H1 (cell line): ENCODE data around the gene ENTPD6. TPM values are rescaled to one million over a fixed set of nuclear protein-coding genes. Genes with fewer than 3 reads are reported as not detected.

Experiments
- CTCF ChIA-PET: fragments of 300-600 bp; sonication (Branson Sonifier 250); formaldehyde crosslinking; loops from one replicate; lab custom pipeline; 2021; ENCODE audit not compliant: partially characterized antibody; lab: Charles Lee
- POLR2A ChIA-PET: fragments of 300-600 bp; sonication (Branson Sonifier 250); formaldehyde crosslinking; loops from one replicate; lab custom pipeline; 2021; ENCODE audit warnings: inconsistent platforms; ENCODE audit not compliant: partially characterized antibody; lab: Charles Lee
- DNase-seq, 2 experiments: peaks; one replicate each; pipeline versions ENCODE4 v3.0.0 to v3.0.0-alpha.2; 2010 to 2022; ENCODE audit warnings: low spot score in 2 of 2, low read depth in 1 of 2, mixed read lengths in 1 of 2
- FAIRE-seq: peaks from 2 replicates; lab custom pipeline; 2011; peaks lifted over from hg19 to GRCh38; lab: Jason Lieb, UNC
- H2AFZ ChIP-seq: 2 replicates; pipeline ENCODE4 v1.8.1; 2012; ENCODE audit warnings: low read length, inconsistent platforms
- H2AK5ac ChIP-seq: 2 replicates; pipeline ENCODE4 v1.6.1; 2013; ENCODE audit warnings: low read depth, low read length
- H2BK120ac ChIP-seq: replicated peaks from 2 replicates; pipeline ENCODE3; 2013; ENCODE audit warnings: low read depth, low read length, inconsistent platforms
- H2BK12ac ChIP-seq: 2 replicates; pipeline ENCODE4 v1.6.1; 2013; ENCODE audit warnings: low read depth, low read length
- H2BK15ac ChIP-seq: 2 replicates; pipeline ENCODE4 v1.6.1; 2013; ENCODE audit warnings: low read length
- H2BK20ac ChIP-seq: 2 replicates; pipeline ENCODE4 v1.6.1; 2013; ENCODE audit warnings: low read length
- H2BK5ac ChIP-seq: 2 replicates; pipeline ENCODE4 v1.6.1; 2013; ENCODE audit warnings: low read depth, low read length
- H3K14ac ChIP-seq: 2 replicates; pipeline ENCODE4 v1.6.1; 2013; ENCODE audit warnings: inconsistent platforms; ENCODE audit not compliant: insufficient read length
- H3K18ac ChIP-seq: 2 replicates; pipeline ENCODE4 v1.6.1; 2013; ENCODE audit warnings: low read length; ENCODE audit errors: extremely low read depth
- H3K23ac ChIP-seq: 2 replicates; pipeline ENCODE4 v1.6.1; 2013; ENCODE audit warnings: inconsistent platforms; ENCODE audit not compliant: insufficient read length
- H3K23me2 ChIP-seq: 2 replicates; pipeline ENCODE4 v1.6.1; 2013; ENCODE audit warnings: low read depth, low read length
- H3K27ac ChIP-seq: 2 replicates; pipeline ENCODE4 v1.6.1; 2011; ENCODE audit warnings: low read depth, low read length, inconsistent platforms
- H3K27me3 ChIP-seq, 4 experiments: replicated peaks in 1 of 4; 1 replicate in 1 of 4; 2 replicates in 3 of 4; pipeline versions ENCODE4 v1.6.1 to v1.8.1; 2011 to 2013; ENCODE audit warnings: low read length in 3 of 4, mild to moderate bottlenecking in 3 of 4, inconsistent platforms in 2 of 4, mixed read lengths in 2 of 4, moderate library complexity in 1 of 4; ENCODE audit not compliant: control insufficient read depth in 3 of 4, insufficient read depth in 3 of 4; ENCODE audit errors: extremely low read depth in 1 of 4
- H3K36me3 ChIP-seq, 4 experiments: 2 replicates each; pipeline versions ENCODE4 v1.6.1 to v1.8.1; 2011 to 2013; ENCODE audit warnings: mild to moderate bottlenecking in 4 of 4, low read length in 3 of 4, moderate library complexity in 2 of 4, control low read depth in 1 of 4, inconsistent platforms in 1 of 4; ENCODE audit not compliant: insufficient read depth in 4 of 4, control insufficient read depth in 2 of 4
- H3K4ac ChIP-seq: replicated peaks from 2 replicates; pipeline ENCODE3; 2013; ENCODE audit warnings: low read length, low read depth, mixed read lengths, inconsistent platforms; ENCODE audit not compliant: insufficient read length
- H3K4me1 ChIP-seq, 4 experiments: replicated peaks in 1 of 4; 1 replicate in 1 of 4; 2 replicates in 3 of 4; pipeline versions ENCODE4 v1.6.1 to v1.8.1; 2011 to 2013; ENCODE audit warnings: low read length in 3 of 4, inconsistent platforms in 2 of 4, mixed read lengths in 1 of 4; ENCODE audit not compliant: insufficient read depth in 4 of 4, control insufficient read depth in 3 of 4
- H3K4me2 ChIP-seq, 2 experiments: 2 replicates each; pipeline versions ENCODE4 v1.6.1 to v1.8.1; 2011 to 2013; ENCODE audit warnings: low read depth in 2 of 2, low read length in 2 of 2, control low read depth in 1 of 2, inconsistent platforms in 1 of 2, mild to moderate bottlenecking in 1 of 2; ENCODE audit not compliant: insufficient read depth in 1 of 2
- H3K4me3 ChIP-seq, 4 experiments: fragments of 200-600, 300-600 bp in 1 of 4; sonication (generic), shearing (Covaris generic), sonication (Bioruptor Twin) in 1 of 4; 2 replicates each; pipeline versions ENCODE4 v1.5.1 to v1.8.1; 2011 to 2016; ENCODE audit warnings: low read length in 4 of 4, low read depth in 3 of 4, control low read depth in 2 of 4, inconsistent platforms in 2 of 4, mild to moderate bottlenecking in 2 of 4, mixed read lengths in 1 of 4, moderate library complexity in 1 of 4; ENCODE audit not compliant: insufficient read depth in 2 of 4; ENCODE audit errors: extremely low read depth in 1 of 4
- H3K56ac ChIP-seq: replicated peaks from 2 replicates; pipeline ENCODE3; 2013; ENCODE audit warnings: low read depth, mild to moderate bottlenecking, mixed read lengths, low read length, inconsistent platforms; ENCODE audit not compliant: insufficient read length
- H3K79me1 ChIP-seq: 2 replicates; pipeline ENCODE4 v1.6.1; 2013; ENCODE audit warnings: low read depth, low read length, control low read depth
- H3K79me2 ChIP-seq, 2 experiments: 2 replicates each; pipeline versions ENCODE4 v1.6.1 to v1.8.1; 2012 to 2013; ENCODE audit warnings: low read length in 2 of 2, mild to moderate bottlenecking in 2 of 2, inconsistent platforms in 1 of 2; ENCODE audit not compliant: insufficient read depth in 2 of 2, control insufficient read depth in 1 of 2
- H3K9ac ChIP-seq, 4 experiments: replicated peaks in 1 of 4; 1 replicate in 1 of 4; 2 replicates in 3 of 4; pipeline versions ENCODE4 v1.6.1 to v1.8.1; 2011 to 2013; ENCODE audit warnings: low read depth in 3 of 4, low read length in 3 of 4, control low read depth in 2 of 4, mild to moderate bottlenecking in 2 of 4, moderate library complexity in 2 of 4, inconsistent platforms in 1 of 4; ENCODE audit errors: extremely low read depth in 1 of 4
- H3K9me3 ChIP-seq, 2 experiments: 2 replicates each; pipeline versions ENCODE4 v1.6.1 to v1.8.1; 2012 to 2013; ENCODE audit warnings: mild to moderate bottlenecking in 2 of 2, moderate library complexity in 2 of 2, control low read depth in 1 of 2, inconsistent platforms in 1 of 2, low read depth in 1 of 2, low read length in 1 of 2, mixed read lengths in 1 of 2; ENCODE audit not compliant: insufficient read depth in 2 of 2
- H4K20me1 ChIP-seq, 2 experiments: replicated peaks in 1 of 2; 2 replicates each; pipeline versions ENCODE3 to v1.8.1; 2011 to 2013; ENCODE audit warnings: inconsistent platforms in 2 of 2, low read length in 2 of 2, mild to moderate bottlenecking in 1 of 2; ENCODE audit not compliant: insufficient read depth in 2 of 2, control insufficient read depth in 1 of 2
- H4K5ac ChIP-seq: 2 replicates; pipeline ENCODE4 v1.6.1; 2013; ENCODE audit warnings: low read length, low read depth, mixed read lengths, inconsistent platforms; ENCODE audit not compliant: insufficient read length
- H4K8ac ChIP-seq: 2 replicates; pipeline ENCODE4 v1.8.0; 2013; ENCODE audit warnings: mild to moderate bottlenecking, moderate library complexity, low read length, inconsistent platforms; ENCODE audit not compliant: insufficient read depth; ENCODE audit errors: extremely low read depth
- H4K91ac ChIP-seq: replicated peaks from 2 replicates; pipeline ENCODE3; 2013; ENCODE audit warnings: low read length, mixed read lengths, inconsistent platforms; ENCODE audit not compliant: insufficient read length
- CHD2 ChIP-seq: IDR thresholded peaks from 2 replicates; pipeline ENCODE4 v1.6.1; 2012; ENCODE audit warnings: low read length, improper control_type of control experiment
- CREB1 ChIP-seq: IDR thresholded peaks from 2 replicates; pipeline ENCODE4 v1.6.1; 2012; ENCODE audit warnings: inconsistent platforms
- GTF2F1 ChIP-seq: IDR thresholded peaks from 2 replicates; pipeline ENCODE4 v1.6.1; 2012; ENCODE audit warnings: low read depth, low read length, improper control_type of control experiment, borderline replicate concordance
- WGBS, 2 experiments: shearing (Covaris generic) in 1 of 2; methylation state at CpG; one replicate each; pipeline versions ENCODE4 v1.1.6 to v1.1.7; 2013 to 2015; ENCODE audit warnings: low lambda C conversion rate in 2 of 2, mixed read lengths in 2 of 2, inconsistent platforms in 1 of 2, low coverage in 1 of 2, missing lambda C conversion rate in 1 of 2; ENCODE audit not compliant: insufficient replicate concordance in 2 of 2, insufficient coverage in 1 of 2, insufficient read length in 1 of 2; ENCODE audit errors: extremely low coverage in 1 of 2, missing lambda C conversion rate in 1 of 2; 5-methylcytosine and 5-hydroxymethylcytosine counted together
- polyA plus RNA-seq, 7 experiments: library from polyadenylated mRNA; depleted of rRNA in 3 of 7; stranded (reverse) in 5 of 7; unstranded in 2 of 7; fragments of >200 nt in 5 of 7; fragments of 200-250 nt in 2 of 7; gene quantifications; 1 replicate in 5 of 7; 2 replicates in 1 of 7; 4 replicates in 1 of 7; pipeline versions ENCODE4 v1.2.1 to v1.2.3, GENCODE V29; 2011 to 2013; ENCODE audit warnings: missing spikeins in 2 of 7, mixed read lengths in 2 of 7
- total RNA-seq: library from RNA; stranded (reverse); fragmentation: NEBNext Ultra II Directional; extraction: Animal tissue kit (Norgen Biotek cat#: 25700); gene quantifications from 2 replicates; pipeline ENCODE4 v1.2.1, GENCODE V29; 2021

ENTPD6 gene
- total and polyA plus RNA-seq, 2 of the 8 experiments (the other 6 are each of a cell fraction or from before 2014, with no cell fraction given) = 47.8 to 57.3 TPM

DNA sequence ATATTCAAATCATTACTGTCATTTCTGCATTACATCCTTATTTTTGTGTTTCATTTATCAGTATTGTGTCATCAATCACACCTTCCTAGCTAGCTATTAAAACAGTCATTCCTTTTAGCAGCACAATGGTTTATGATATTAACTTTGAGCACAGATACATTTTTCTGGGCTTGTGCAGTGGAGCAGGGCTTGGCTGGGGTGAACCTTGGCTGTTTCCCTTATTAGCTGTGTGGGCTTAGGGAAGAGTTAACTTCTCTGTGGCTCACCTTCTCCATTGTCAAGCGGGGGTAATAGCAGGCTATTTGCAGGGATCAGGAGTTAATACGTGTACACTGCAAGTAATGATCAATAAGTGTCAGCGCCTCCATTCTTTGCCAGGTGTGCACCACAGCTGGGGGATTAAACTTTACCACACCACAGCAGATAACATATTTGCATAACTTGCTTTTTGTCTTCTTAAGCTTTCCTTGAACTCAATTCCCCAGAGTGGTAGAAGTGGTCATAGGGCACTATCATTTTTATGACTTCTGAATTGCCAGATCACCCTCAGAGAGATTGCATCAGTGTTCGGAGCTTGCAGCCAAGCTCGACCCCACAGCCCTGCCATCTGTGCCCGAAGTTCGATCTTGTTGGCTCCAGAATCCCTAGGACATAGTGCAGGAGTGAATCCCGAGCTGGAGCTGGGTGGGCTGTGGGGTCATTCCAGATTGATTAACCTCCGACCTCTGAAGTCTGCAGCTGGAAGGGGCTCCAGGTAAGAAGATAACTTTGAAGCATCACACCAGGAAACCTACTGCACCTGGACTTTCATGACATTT lies 50.9 kb downstream of the ENTPD6 start:
- Histone ChIP-seq H3K18ac (no peak overlapping the region), H3K14ac (no peak overlapping the region), H3K27ac (no peak overlapping the region), H3K36me3 (no peaks in the 10 kb centered on the region), H3K79me2 (peaks cover 9 to 22% of the 10 kb centered on the region in 2 experiments), H3K23ac (no peak overlapping the region), H2BK15ac (no peak overlapping the region), H3K9me3 (no peaks in the 10 kb centered on the region), H2AK5ac (no peak overlapping the region), H4K5ac (no peak overlapping the region), H4K8ac (no peak overlapping the region), H3K23me2 (peaks cover 10% of the 10 kb centered on the region; the same call in 1 of the 2 replicates), H2BK120ac (no peak overlapping the region), H4K91ac (no peak overlapping the region), H2BK20ac (no peak overlapping the region), H3K4ac (no peak overlapping the region), H2BK12ac (no peak overlapping the region), H2BK5ac (no peak overlapping the region), H3K79me1 (no peaks in the 10 kb centered on the region; the same call in 1 of the 2 replicates), H3K9ac (no peak overlapping the region), H2AFZ (0 out of 2 replicates have a peak overlapping the region, but pooled peaks have one; percentile 22), H3K4me2 (peak overlapping the region; percentile 56 to 98; a peak in 3 of 4 replicates), H3K4me3 (peak overlapping the region in 1 of 4 experiments; percentile 75; a peak in 4 of 8 replicates), H3K56ac (no peak overlapping the region), H3K27me3 (peaks cover 0 to 8% (median 7%) of the 10 kb centered on the region in 4 experiments; a peak in 4 of 7 replicates), H4K20me1 (peaks cover 3% of the 10 kb centered on the region in 2 experiments), H3K4me1 (peaks cover 3 to 7% (median 4%) of the 10 kb centered on the region in 4 experiments; a peak in 6 of 7 replicates)
- TF ChIP-seq CREB1 (no peak), CHD2 (no peak), GTF2F1 (no peak)
- 90% methylated on average over 9 of the region's 9 CpGs; no CpG with 5 or more reads in 1 of the 2 experiments for whole genome bisulfite sequencing, 2 experiments
- CTCF ChIA-PET = interaction anchor here (0.6 to 4.0 kb wide), 28 partner anchors 8 to 285 kb away, joined by 3 to 24 read pairs (median 4); partner anchors contain the start of gene ENTPD6
- FAIRE-seq (no peak), DNase-seq (no peak)
- POLR2A ChIA-PET = interaction anchor here (0.6 to 2.4 kb wide), 4 partner anchors 18 to 253 kb away, joined by 3 to 8 read pairs (median 4); partner anchors contain the start of gene GINS1
